Measurements from ENCODE around the gene ZNF683. TPM values are rescaled to one million over a fixed set of nuclear protein-coding genes. Genes with fewer than 3 reads are reported as not detected.
A peak's percentile ranks its signal among the peaks of the same experiment; 100 is the strongest.

ZNF683 gene
- total and polyA plus RNA-seq, 2 of the 4 experiments (the other 2 are of a cell fraction), result not detected

- no peak overlapping the region for H2BK120ac ChIP-seq (ENCODE audit: low read depth, low read length)
- H3K9ac ChIP-seq (ENCODE audit: low read depth, low read length), result no peak overlapping the region
- no peak overlapping the region for H2BK20ac ChIP-seq (ENCODE audit: low read depth, low read length)
- H2AFZ ChIP-seq (replicated peaks; ENCODE audit: low read length, poor library complexity), result no peak overlapping the region
- no CpG with 5 or more reads among the region's 5 CpGs for WGBS, 2 experiments (ENCODE audit: extremely low coverage in 2 of 2, insufficient read length in 1 of 2)
- in situ Hi-C loops (cut with MboI; ENCODE audit: low sequenced_read_pairs), result no loop called here
- POLR2A ChIA-PET (ENCODE audit: unreplicated experiment), result no interaction called here
- ATAC-seq (ENCODE audit: low read depth) (no peak), DNase-seq (no peak)
- H3K4me3 ChIP-seq (ENCODE audit: insufficient read depth, low read depth, low read length), result no peak overlapping the region
- H3K4me2 ChIP-seq (ENCODE audit: low read depth, low read length), result no peak overlapping the region
- no peak overlapping the region for H3K23ac ChIP-seq (ENCODE audit: low read depth, low read length)
- intact Hi-C loops (cut with micrococcal nuclease), result no loop called here
- H2BK15ac ChIP-seq (ENCODE audit: low read depth, low read length), result no peak overlapping the region
- peaks cover 68% of the 10 kb centered on the region for H3K27me3 ChIP-seq (ENCODE audit: control insufficient read depth, insufficient read depth, low read length)
- no peaks in the 10 kb centered on the region for H3K9me3 ChIP-seq (ENCODE audit: control insufficient read depth, insufficient read depth, low read length)
- dilution Hi-C loops (cut with HindIII; ENCODE audit: low sequenced_read_pairs, unreplicated experiment), result no loop called here
- no peak overlapping the region for H4K5ac ChIP-seq (ENCODE audit: low read depth, low read length)
- no peaks in the 10 kb centered on the region for H3K79me1 ChIP-seq (ENCODE audit: low read depth in 1 of 2, low read length in 2 of 2)
- peaks cover 4% of the 10 kb centered on the region for H3K4me1 ChIP-seq (ENCODE audit: control insufficient read depth, insufficient read depth, low read length)
- H2AK5ac ChIP-seq (ENCODE audit: low read depth, low read length), result no peak overlapping the region
- no peaks in the 10 kb centered on the region; the same call in 1 of the 2 replicates for H4K20me1 ChIP-seq (ENCODE audit: insufficient read depth, low read length)
- peak overlapping the region; percentile 50 for H2AK9ac ChIP-seq (replicated peaks; ENCODE audit: low read depth, low read length, poor library complexity)
- TF ChIP-seq FOS (IDR thresholded peaks at IDR 0.05; ENCODE audit: low read depth, low read length), result no peak
- no peak for TF ChIP-seq CTCF (conservative IDR thresholded peaks at IDR 0.05; ENCODE audit: low read depth, low read length)
- TF ChIP-seq MAFK (IDR thresholded peaks at IDR 0.05; ENCODE audit: low read depth, low read length), result no peak
- no peak for TF ChIP-seq MAZ (IDR thresholded peaks at IDR 0.05; ENCODE audit: borderline replicate concordance, low read depth, low read length)
- TF ChIP-seq CHD1 (IDR thresholded peaks at IDR 0.05; ENCODE audit: low read depth, low read length), result no peak
- no peak for TF ChIP-seq MXI1 (IDR thresholded peaks at IDR 0.05; ENCODE audit: borderline replicate concordance, low read depth, low read length)
- TF ChIP-seq, protein P1, sequence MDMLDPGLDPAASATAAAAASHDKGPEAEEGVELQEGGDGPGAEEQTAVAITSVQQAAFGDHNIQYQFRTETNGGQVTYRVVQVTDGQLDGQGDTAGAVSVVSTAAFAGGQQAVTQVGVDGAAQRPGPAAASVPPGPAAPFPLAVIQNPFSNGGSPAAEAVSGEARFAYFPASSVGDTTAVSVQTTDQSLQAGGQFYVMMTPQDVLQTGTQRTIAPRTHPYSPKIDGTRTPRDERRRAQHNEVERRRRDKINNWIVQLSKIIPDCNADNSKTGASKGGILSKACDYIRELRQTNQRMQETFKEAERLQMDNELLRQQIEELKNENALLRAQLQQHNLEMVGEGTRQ (IDR thresholded peaks at IDR 0.05; ENCODE audit: low read depth, low read length), result no peak
- no peak for TF ChIP-seq SMC3 (IDR thresholded peaks at IDR 0.05; ENCODE audit: low read depth, low read length)
- H3K4ac ChIP-seq (ENCODE audit: low read depth, low read length), result no peak overlapping the region
- CTCF ChIA-PET, result no interaction called here
- no peak overlapping the region for H2BK5ac ChIP-seq (ENCODE audit: low read depth, low read length, poor library complexity, severe bottlenecking)
- H4K8ac ChIP-seq (ENCODE audit: low read depth in 2 of 2, low read length in 2 of 2), result no peak overlapping the region
- H3K14ac ChIP-seq (replicated peaks; ENCODE audit: low read depth, low read length), result no peak overlapping the region
- H4K91ac ChIP-seq (ENCODE audit: insufficient read depth, low read depth, low read length), result no peak overlapping the region
- no peak overlapping the region for H3K27ac ChIP-seq (ENCODE audit: insufficient read depth, low read length)
- no peak overlapping the region for H3K18ac ChIP-seq (ENCODE audit: low read depth, low read length)
- peaks cover 9% of the 10 kb centered on the region; the same call in 1 of the 2 replicates for H3K9me1 ChIP-seq (ENCODE audit: insufficient read depth, low read length)
- no TSS peak for BruUV-seq (replicated peaks)
- no peak overlapping the region for H3K56ac ChIP-seq (ENCODE audit: extremely low read depth, insufficient read depth, low read length)
- no peaks in the 10 kb centered on the region for H3K36me3 ChIP-seq (ENCODE audit: control insufficient read depth, insufficient read depth, low read length)
Observed at GRCh38 chr1:26356106-26356505, 16.4 kb downstream of the ZNF683 start.
